Epidermal melanocyte (primary cell): ENCODE results near the gene AP4S1.
"Not testable (repeated sequence)": the region's sequence is repeated elsewhere in the genome, so short reads cannot be mapped to it uniquely, and the experiment has no call there.

Experiments
- DNase-seq: peaks from one replicate; pipeline ENCODE4 v3.0.0; 2011; ENCODE audit warnings: low spot score; ENCODE audit not compliant: insufficient read length

AP4S1 gene

DNA sequence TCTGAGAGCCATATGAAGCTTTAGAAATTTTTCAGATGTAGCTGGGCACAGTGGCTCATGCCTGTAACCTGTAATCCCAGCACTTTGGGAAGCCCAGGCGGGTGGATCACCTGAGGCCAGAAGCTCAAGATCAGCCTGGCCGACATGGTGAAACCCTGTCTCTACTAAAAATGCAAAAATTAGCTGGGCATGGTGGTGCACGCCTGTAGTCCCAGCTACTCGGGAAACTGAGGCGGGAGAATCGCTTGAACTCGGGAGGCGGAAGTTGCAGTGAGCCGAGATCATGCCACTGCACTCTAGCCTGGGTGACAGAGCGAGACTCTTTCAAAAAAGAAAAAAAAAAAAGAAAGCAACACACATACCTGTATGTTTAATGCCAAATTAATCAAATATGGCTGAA lies 17.4 kb downstream of the AP4S1 start:
- not testable (repeated sequence) for DNase-seq

GRCh38 chr14:31043379-31043778 lies 17.9 kb downstream of the AP4S1 start:
- no peak for DNase-seq

GRCh38 chr14:31045501-31046080 lies 20.1 kb downstream of the AP4S1 start:
- no peak for DNase-seq

DNA sequence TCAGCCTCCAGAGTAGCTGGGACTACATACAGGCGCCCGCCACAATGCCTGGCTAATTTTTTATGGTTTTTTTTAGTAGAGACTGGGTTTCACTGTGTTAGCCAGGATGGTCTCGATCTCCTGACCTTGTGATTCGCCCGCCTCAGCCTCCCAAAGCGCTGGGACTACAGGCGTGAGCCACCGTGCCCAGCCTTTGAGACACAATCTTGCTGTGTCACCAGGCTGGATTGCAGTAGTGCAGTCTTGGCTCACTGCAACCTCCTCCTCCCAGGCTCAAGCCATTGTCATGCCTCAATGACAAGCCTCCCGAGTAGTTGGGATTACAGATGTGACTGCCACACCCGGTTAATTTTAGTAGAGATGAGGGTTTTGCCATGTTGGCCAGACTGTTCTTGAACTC lies 22.1 kb downstream of the AP4S1 start:
- DNase-seq, result no peak

- DNase-seq, result no peak
Measured at GRCh38 chr14:31051023-31051422, 25.6 kb downstream of the AP4S1 start.

GRCh38 chr14:31051511-31051910 lies 26.1 kb downstream of the AP4S1 start:
- DNase-seq, result no peak

- DNase-seq, result not testable (repeated sequence)
Measured at GRCh38 chr14:31052905-31053586, 27.6 kb downstream of the AP4S1 start.

DNA sequence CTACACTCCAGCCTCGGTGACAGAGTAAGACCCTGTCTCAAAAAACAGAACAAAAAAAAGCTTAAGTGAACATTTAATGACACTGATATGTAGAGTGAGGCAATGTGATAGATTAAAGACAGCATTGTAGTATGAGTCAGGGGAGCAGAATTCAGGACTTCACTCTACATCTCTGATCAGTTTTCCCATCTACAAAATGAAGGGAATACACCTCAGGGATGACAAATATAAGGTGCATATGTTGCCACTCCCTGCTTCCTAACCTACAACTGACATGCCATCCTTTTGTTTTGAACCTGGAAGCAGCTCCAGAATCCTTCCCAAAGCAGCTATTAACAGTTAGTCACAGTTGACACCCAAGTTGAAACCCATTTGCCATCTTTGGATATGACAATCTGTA lies 31.6 kb downstream of the AP4S1 start:
- no peak for DNase-seq

DNA sequence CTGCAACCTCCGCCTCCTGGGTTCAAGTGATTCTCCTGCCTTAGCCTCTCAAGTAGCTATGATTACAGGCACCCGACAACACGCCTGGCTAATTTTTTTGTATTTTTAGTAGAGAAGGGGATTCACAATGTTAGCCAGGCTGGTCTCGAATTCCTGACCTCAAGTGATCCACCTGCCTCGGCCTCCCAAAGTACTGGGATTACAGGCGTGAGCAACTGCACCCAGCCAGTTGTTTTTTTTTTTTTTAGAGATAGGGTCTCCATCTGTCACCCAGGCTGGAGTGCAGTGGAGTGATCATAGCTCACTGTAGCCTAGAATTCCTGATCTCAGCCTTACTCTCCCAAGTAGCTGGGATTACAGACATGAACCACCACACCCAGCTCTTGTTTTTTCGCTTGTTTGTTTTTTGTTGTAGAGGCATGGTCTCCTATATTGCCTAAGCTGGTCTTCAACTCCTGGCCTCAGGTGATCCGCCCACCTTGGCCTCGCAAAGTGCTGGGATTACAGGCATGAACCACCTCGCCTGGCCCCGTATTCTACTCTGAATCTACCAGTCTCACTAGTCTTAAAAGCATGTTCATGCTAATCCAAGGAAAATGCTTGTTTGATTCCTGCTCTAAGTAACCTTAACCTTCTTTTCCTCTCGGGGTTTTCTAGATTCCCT lies 32.4 kb downstream of the AP4S1 start:
- no peak for DNase-seq

- DNase-seq, result no peak
Measured at GRCh38 chr14:31059152-31059924, 33.9 kb downstream of the AP4S1 start.

- DNase-seq, result no peak
Measured at GRCh38 chr14:31060253-31060875, 34.9 kb downstream of the AP4S1 start.

DNA sequence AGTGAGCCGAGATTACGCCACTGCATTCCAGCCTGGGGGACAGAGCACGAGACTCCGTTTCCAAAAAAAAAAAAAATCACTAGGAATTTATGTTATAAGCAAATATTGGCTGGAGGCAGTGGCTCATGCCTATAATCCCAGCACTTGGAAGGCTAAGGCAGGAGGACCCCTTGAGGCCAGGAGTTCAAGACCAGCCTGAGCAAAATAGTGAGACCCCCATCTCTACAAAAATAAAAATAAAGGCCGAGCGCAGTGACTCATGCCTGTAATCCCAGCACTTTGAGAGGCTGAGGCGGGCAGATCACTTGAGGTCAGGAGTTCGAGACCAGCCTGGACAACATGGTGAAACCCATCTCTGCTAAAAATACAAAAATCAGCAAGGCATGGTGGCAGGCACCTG lies 37.5 kb downstream of the AP4S1 start:
- not testable (repeated sequence) for DNase-seq

DNA sequence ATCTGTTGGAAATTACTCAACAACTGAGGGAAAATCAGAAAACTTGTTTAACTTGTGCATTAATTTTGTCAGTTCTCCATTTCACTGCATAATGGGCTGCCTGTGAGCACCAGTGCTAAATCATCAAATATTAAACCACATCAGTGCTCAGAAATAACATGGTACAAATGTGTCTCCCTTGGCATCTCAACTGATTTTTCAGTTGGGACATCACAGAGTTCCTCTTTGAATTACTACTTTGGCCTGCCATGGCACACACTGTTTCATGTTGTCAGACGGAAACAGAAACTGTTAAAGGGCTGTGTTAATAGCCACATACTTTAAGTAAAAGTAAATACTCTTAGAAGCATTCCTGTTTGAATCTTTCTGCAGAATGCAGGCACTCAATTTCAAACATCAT lies 42.8 kb downstream of the AP4S1 start:
- no peak for DNase-seq

DNA sequence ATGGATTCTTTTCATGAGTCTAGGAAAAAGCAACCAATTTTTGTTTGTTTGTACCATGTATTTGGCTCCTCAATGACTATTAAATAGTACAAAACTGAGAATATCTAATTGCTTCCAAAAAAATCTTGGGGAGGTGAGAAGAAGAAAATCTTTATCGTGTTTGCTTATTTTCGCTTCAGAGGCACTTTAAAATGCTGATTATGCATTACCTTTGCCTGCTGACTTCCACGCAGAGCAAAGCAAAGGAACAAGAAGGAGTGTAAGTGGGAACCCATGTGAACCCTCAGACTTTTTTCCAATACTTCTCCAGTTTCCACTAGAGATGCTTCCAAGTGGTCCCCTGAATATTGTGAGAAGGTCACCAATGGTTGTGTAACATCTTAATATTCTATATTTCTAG lies 43.9 kb downstream of the AP4S1 start:
- no peak for DNase-seq

DNA sequence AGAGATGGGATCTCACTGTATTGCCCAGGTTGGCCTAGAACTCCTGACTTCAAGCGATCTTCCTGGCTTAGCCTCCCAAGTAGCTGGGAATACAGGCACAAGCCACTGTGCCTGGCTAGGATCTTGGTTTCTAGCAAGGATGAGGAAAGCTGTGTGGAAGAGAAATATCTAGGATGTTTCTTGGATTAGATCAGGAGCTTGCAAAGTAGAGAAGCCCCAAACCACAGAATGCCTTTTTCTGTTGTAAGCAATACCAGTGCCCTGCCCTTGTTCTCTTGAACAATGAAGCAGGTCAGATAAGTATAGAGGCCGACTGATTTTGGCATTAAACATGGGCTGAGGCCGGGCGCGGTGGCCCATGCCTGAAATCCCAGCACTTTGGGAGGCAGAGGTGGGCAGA lies 45.0 kb downstream of the AP4S1 start:
- peak; percentile 49 for DNase-seq

GRCh38 chr14:31071151-31071550 lies 45.7 kb downstream of the AP4S1 start:
- DNase-seq, result no peak

DNA sequence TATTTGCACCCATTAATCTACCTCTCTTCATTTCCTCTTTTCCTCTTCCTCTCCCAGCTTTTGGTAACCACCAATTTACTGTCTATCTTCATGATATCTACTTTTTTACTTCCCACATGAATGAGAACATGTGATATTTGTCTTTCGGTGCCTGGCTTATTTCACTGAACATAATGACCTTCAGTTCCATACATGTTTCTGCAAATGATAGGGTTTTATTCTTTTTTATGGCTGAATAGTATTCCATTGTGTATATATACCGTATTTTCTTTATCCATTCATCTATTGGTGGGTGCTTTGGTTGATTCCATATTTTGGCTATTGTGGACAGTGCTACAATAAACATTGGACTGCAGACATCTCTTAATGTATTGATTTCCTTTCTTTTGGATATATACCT lies 49.7 kb downstream of the AP4S1 start:
- no peak for DNase-seq

GRCh38 chr14:31078766-31079165 lies 53.3 kb downstream of the AP4S1 start:
- no peak for DNase-seq

GRCh38 chr14:31080056-31080455 lies 54.6 kb downstream of the AP4S1 start:
- no peak for DNase-seq

DNA sequence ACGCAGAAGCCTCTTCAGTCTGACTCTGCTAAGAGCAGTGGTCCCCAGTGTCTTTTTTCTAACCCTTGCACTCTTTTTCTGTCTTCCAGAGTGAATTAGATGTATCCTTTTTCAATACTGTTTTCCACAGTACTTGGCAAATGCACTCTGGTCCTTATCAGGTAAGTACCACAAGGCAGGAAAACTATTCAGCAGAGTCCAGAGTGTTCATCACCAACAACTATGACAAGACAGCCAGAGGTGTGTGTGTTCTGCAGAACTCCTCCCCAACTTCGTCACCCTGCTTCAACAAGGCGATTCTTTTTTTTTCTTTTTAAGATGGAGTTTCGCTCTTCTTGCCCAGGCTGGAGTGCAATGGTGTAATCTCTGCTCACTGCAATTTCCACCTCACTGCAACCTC lies 55.0 kb downstream of the AP4S1 start:
- no peak for DNase-seq

DNA sequence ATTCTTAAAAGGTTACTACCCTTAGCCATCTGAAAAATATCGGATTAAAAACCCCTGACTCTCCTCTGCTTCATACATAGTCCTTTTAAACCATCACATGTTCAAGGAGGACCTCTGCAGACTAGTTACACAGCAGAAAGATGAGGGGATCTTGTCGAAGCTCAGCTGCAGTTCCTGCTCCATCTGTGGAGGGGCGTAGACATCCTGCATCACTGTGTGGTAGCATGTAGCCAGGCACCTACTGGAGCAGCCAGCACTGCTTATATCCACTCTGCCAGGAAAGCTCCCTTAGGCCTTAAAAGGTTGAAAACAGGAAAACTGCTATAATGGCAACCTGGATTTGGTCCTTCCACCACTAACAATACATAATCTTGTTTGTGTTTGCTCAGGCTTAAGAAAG lies 58.3 kb downstream of the AP4S1 start:
- DNase-seq, result no peak

- DNase-seq, result no peak
Measured at GRCh38 chr14:31084385-31084784, 58.9 kb downstream of the AP4S1 start.
